IMR-90 (cell line): ENCODE measurements around the gene CD300LF.

Experiments
- BHLHE40 ChIP-seq: fragments of 150-350 bp; IDR thresholded peaks from 2 replicates; pipeline ENCODE4 v1.6.1; 2016; ENCODE audit warnings: mild to moderate bottlenecking, low read depth, low read length
- CHD1 ChIP-seq: IDR thresholded peaks from 2 replicates; pipeline ENCODE4 v1.6.1; 2012; ENCODE audit warnings: low read depth, low read length, improper control_type of control experiment
- MAFK ChIP-seq: IDR thresholded peaks from 2 replicates; pipeline ENCODE4 v1.6.1; 2012; ENCODE audit warnings: low read depth, low read length, improper control_type of control experiment
- MAZ ChIP-seq: IDR thresholded peaks from 2 replicates; pipeline ENCODE4 v1.6.1; 2012; ENCODE audit warnings: low read depth, mild to moderate bottlenecking, low read length, improper control_type of control experiment, moderate library complexity, borderline replicate concordance
- MXI1 ChIP-seq: IDR thresholded peaks from 2 replicates; pipeline ENCODE4 v1.6.1; 2012; ENCODE audit warnings: low read depth, mild to moderate bottlenecking, low read length, moderate library complexity, borderline replicate concordance
- POLR2A ChIP-seq: IDR thresholded peaks from 2 replicates; pipeline ENCODE4 v1.6.1; 2012; ENCODE audit warnings: mild to moderate bottlenecking, low read depth, low read length
- RCOR1 ChIP-seq: IDR thresholded peaks from 2 replicates; pipeline ENCODE4 v1.6.1; 2012; ENCODE audit warnings: mild to moderate bottlenecking, low read length, improper control_type of control experiment; ENCODE audit not compliant: insufficient replicate concordance
- SMC3 ChIP-seq: fragments of 150-350 bp; IDR thresholded peaks from 2 replicates; pipeline ENCODE4 v1.6.1; 2016; ENCODE audit warnings: low read depth, mild to moderate bottlenecking, antibody characterized with exemption, low read length, moderate library complexity
- TF ChIP-seq, protein P1 (sequence below): fragments of 150-350 bp; IDR thresholded peaks from 2 replicates; pipeline ENCODE4 v1.6.1; 2017; ENCODE audit warnings: mild to moderate bottlenecking, antibody characterized with exemption, low read length, low read depth
- TF ChIP-seq, protein P2 (sequence below): fragments of 150-350 bp; IDR thresholded peaks from 2 replicates; pipeline ENCODE4 v1.6.1; 2016; ENCODE audit warnings: low read depth, mild to moderate bottlenecking, low read length, moderate library complexity, borderline replicate concordance
- TF ChIP-seq, protein P3 (sequence below): conservative IDR thresholded peaks from 2 replicates; pipeline ENCODE4 v1.5.1; 2012; ENCODE audit warnings: mild to moderate bottlenecking, low read depth, low read length, improper control_type of control experiment

DNA sequence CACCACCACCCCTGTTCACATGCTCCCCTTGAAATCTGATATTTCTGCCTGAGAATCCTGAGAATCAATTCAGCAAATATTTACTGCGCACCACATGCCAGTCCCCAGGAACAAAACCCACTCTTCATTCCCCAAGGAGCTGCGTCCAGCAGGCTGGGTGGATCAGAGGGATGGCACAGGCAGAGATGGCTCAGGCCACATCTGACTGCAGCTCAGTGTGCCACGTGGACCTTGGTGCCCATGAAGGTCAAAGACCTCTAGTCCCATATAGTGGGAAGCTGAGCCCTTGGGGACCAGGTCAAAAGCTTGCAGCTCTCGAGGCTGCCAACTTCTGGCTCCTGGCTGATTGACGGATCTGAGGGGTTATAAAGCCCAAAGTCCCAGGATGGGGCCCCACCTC lies 31.8 kb downstream of the CD300LF start:
- TF ChIP-seq, protein P1, sequence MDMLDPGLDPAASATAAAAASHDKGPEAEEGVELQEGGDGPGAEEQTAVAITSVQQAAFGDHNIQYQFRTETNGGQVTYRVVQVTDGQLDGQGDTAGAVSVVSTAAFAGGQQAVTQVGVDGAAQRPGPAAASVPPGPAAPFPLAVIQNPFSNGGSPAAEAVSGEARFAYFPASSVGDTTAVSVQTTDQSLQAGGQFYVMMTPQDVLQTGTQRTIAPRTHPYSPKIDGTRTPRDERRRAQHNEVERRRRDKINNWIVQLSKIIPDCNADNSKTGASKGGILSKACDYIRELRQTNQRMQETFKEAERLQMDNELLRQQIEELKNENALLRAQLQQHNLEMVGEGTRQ, result no peak
- TF ChIP-seq POLR2A (no peak), RCOR1 (no peak), MAZ (no peak), MXI1 (no peak), CHD1 (no peak), MAFK (no peak), SMC3 (no peak), BHLHE40 (no peak)
- TF ChIP-seq, protein P2, sequence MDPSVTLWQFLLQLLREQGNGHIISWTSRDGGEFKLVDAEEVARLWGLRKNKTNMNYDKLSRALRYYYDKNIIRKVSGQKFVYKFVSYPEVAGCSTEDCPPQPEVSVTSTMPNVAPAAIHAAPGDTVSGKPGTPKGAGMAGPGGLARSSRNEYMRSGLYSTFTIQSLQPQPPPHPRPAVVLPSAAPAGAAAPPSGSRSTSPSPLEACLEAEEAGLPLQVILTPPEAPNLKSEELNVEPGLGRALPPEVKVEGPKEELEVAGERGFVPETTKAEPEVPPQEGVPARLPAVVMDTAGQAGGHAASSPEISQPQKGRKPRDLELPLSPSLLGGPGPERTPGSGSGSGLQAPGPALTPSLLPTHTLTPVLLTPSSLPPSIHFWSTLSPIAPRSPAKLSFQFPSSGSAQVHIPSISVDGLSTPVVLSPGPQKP, result no peak
- TF ChIP-seq, protein P3, sequence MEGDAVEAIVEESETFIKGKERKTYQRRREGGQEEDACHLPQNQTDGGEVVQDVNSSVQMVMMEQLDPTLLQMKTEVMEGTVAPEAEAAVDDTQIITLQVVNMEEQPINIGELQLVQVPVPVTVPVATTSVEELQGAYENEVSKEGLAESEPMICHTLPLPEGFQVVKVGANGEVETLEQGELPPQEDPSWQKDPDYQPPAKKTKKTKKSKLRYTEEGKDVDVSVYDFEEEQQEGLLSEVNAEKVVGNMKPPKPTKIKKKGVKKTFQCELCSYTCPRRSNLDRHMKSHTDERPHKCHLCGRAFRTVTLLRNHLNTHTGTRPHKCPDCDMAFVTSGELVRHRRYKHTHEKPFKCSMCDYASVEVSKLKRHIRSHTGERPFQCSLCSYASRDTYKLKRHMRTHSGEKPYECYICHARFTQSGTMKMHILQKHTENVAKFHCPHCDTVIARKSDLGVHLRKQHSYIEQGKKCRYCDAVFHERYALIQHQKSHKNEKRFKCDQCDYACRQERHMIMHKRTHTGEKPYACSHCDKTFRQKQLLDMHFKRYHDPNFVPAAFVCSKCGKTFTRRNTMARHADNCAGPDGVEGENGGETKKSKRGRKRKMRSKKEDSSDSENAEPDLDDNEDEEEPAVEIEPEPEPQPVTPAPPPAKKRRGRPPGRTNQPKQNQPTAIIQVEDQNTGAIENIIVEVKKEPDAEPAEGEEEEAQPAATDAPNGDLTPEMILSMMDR, result no peak
